Transverse colon (tissue), 3 donors: ENCODE data around the gene C19orf73.

Experiments
- CTCF ChIP-seq, 5 experiments: fragments of 200-600 bp in 3 of 5; fragments of 450-650 bp in 2 of 5; sonication (generic) in 3 of 5; IDR thresholded peaks; 1 replicate in 2 of 5; 2 replicates in 3 of 5; pipeline ENCODE4 v1.5.1; 2016 to 2017; ENCODE audit warnings: antibody characterized with exemption in 5 of 5, inconsistent platforms in 3 of 5, mild to moderate bottlenecking in 2 of 5, moderate library complexity in 1 of 5
- POLR2A ChIP-seq: fragments of 450-650 bp; IDR thresholded peaks from one replicate; pipeline ENCODE4 v1.6.1; 2016; ENCODE audit warnings: antibody characterized with exemption, mild to moderate bottlenecking, moderate library complexity

GRCh38 chr19:49127674-49128544, 9.0 kb upstream of the C19orf73 start:
- TF ChIP-seq CTCF (IDR thresholded peaks at IDR 0.05) (peak in 4 of 5 experiments; percentile 14 to 58 (median 29)), POLR2A (no peak)
